H9 (cell line): ENCODE measurements around the gene METTL22. TPM values are rescaled to one million over a fixed set of nuclear protein-coding genes. Genes with fewer than 3 reads are reported as not detected.

Experiments used
- DNase-seq: peaks from one replicate; pipeline ENCODE4 v3.0.0-alpha.2; 2017
- H2AFZ ChIP-seq: one replicate; pipeline ENCODE4 v1.6.1; 2013; ENCODE audit warnings: mild to moderate bottlenecking, low read length, control low read depth, moderate library complexity
- H2AK5ac ChIP-seq: 2 replicates; pipeline ENCODE4 v1.6.1; 2013; ENCODE audit warnings: low read length, control low read depth, mixed read lengths; ENCODE audit not compliant: insufficient read length
- H2BK120ac ChIP-seq: one replicate; pipeline ENCODE4 v1.6.1; 2013; ENCODE audit warnings: low read depth, mild to moderate bottlenecking, low read length, control low read depth, inconsistent platforms; ENCODE audit not compliant: poor library complexity, severe bottlenecking
- H2BK12ac ChIP-seq: 2 replicates; pipeline ENCODE4 v1.6.1; 2013; ENCODE audit warnings: low read length, control low read depth, mixed read lengths, low read depth; ENCODE audit not compliant: insufficient read length
- H2BK15ac ChIP-seq: 2 replicates; pipeline ENCODE4 v1.6.1; 2013; ENCODE audit warnings: low read depth, low read length, control low read depth
- H2BK20ac ChIP-seq: one replicate; pipeline ENCODE4 v1.6.1; 2013; ENCODE audit warnings: low read depth, mild to moderate bottlenecking, low read length, control low read depth, inconsistent platforms; ENCODE audit not compliant: poor library complexity, severe bottlenecking
- H2BK5ac ChIP-seq: 2 replicates; pipeline ENCODE4 v1.6.1; 2013; ENCODE audit warnings: low read length, control low read depth, mixed read lengths; ENCODE audit not compliant: insufficient read length
- H3K14ac ChIP-seq: 2 replicates; pipeline ENCODE4 v1.6.1; 2013; ENCODE audit warnings: low read length, control low read depth; ENCODE audit not compliant: insufficient read depth
- H3K18ac ChIP-seq: 2 replicates; pipeline ENCODE4 v1.6.1; 2013; ENCODE audit warnings: low read depth, mild to moderate bottlenecking, mixed read lengths, low read length, control low read depth; ENCODE audit not compliant: insufficient read length
- H3K23ac ChIP-seq: 2 replicates; pipeline ENCODE4 v1.6.1; 2013; ENCODE audit warnings: low read length, control low read depth, mixed read lengths, low read depth; ENCODE audit not compliant: insufficient read length
- H3K23me2 ChIP-seq: 2 replicates; pipeline ENCODE4 v1.6.1; 2013; ENCODE audit warnings: low read depth, mild to moderate bottlenecking, mixed read lengths, low read length, control low read depth; ENCODE audit not compliant: insufficient read length, poor library complexity, severe bottlenecking
- H3K27ac ChIP-seq: 2 replicates; pipeline ENCODE4 v1.5.1; 2013; ENCODE audit warnings: low read length, control low read depth, mixed read lengths, low read depth; ENCODE audit not compliant: insufficient read length
- H3K27me3 ChIP-seq: 2 replicates; pipeline ENCODE4 v1.6.1; 2013; ENCODE audit warnings: low read length, control low read depth, inconsistent platforms; ENCODE audit not compliant: insufficient read depth
- H3K4ac ChIP-seq: 2 replicates; pipeline ENCODE4 v1.6.1; 2013; ENCODE audit warnings: low read depth, mild to moderate bottlenecking, control low read depth, inconsistent platforms, low read length, moderate library complexity
- H3K4me1 ChIP-seq: 2 replicates; pipeline ENCODE4 v1.6.1; 2013; ENCODE audit warnings: low read length, control low read depth, inconsistent platforms; ENCODE audit not compliant: insufficient read depth
- H3K4me2 ChIP-seq: 2 replicates; pipeline ENCODE4 v1.6.1; 2013; ENCODE audit warnings: low read length, control low read depth, mixed read lengths; ENCODE audit not compliant: insufficient read length, insufficient read depth
- H3K56ac ChIP-seq: 2 replicates; pipeline ENCODE4 v1.6.1; 2013; ENCODE audit warnings: low read depth, mild to moderate bottlenecking, mixed read lengths, low read length, control low read depth; ENCODE audit not compliant: insufficient read length
- H3K79me1 ChIP-seq: 2 replicates; pipeline ENCODE4 v1.6.1; 2013; ENCODE audit warnings: low read depth, mild to moderate bottlenecking, moderate library complexity, low read length, control low read depth, inconsistent platforms; ENCODE audit not compliant: insufficient read depth, poor library complexity, severe bottlenecking
- H3K79me2 ChIP-seq: 2 replicates; pipeline ENCODE4 v1.6.1; 2013; ENCODE audit warnings: low read length, control low read depth, inconsistent platforms; ENCODE audit not compliant: insufficient read depth
- H3K9ac ChIP-seq: 2 replicates; pipeline ENCODE4 v1.6.1; 2013; ENCODE audit warnings: low read length, control low read depth, mixed read lengths; ENCODE audit not compliant: insufficient read length; ENCODE audit errors: extremely low read depth
- H3K9me3 ChIP-seq: one replicate; pipeline ENCODE4 v1.6.1; 2013; ENCODE audit warnings: low read depth, low read length, inconsistent platforms; ENCODE audit not compliant: control insufficient read depth
- H3T11ph ChIP-seq: one replicate; pipeline ENCODE4 v1.6.1; 2013; ENCODE audit warnings: mild to moderate bottlenecking, low read length, control low read depth, inconsistent platforms
- H4K20me1 ChIP-seq: one replicate; pipeline ENCODE4 v1.6.1; 2013; ENCODE audit not compliant: control insufficient read depth, insufficient read length, insufficient read depth
- H4K5ac ChIP-seq: 2 replicates; pipeline ENCODE4 v1.6.1; 2013; ENCODE audit warnings: low read depth, mild to moderate bottlenecking, mixed read lengths, low read length, control low read depth; ENCODE audit not compliant: insufficient read length
- H4K8ac ChIP-seq: replicated peaks from 2 replicates; pipeline ENCODE4 v1.6.1; 2013; ENCODE audit warnings: low read length, control low read depth, mixed read lengths, low read depth; ENCODE audit not compliant: insufficient read length
- H4K91ac ChIP-seq: 2 replicates; pipeline ENCODE4 v1.6.1; 2013; ENCODE audit warnings: low read depth, mild to moderate bottlenecking, moderate library complexity, mixed read lengths, low read length, control low read depth; ENCODE audit not compliant: insufficient read length
- H3K27ac Mint-ChIP-seq, 3 experiments: 2 replicates in 2 of 3; 3 replicates in 1 of 3; pipeline ENCODE4 v1.8.0; 2020 to 2021; ENCODE audit warnings: mixed read lengths in 3 of 3, mild to moderate bottlenecking in 1 of 3, moderate library complexity in 1 of 3
- H3K27me3 Mint-ChIP-seq: 2 replicates; pipeline ENCODE4 v1.8.0; 2021; ENCODE audit warnings: low read depth, mild to moderate bottlenecking, moderate library complexity, mixed read lengths
- H3K36me3 Mint-ChIP-seq, 3 experiments: 2 replicates in 2 of 3; 3 replicates in 1 of 3; pipeline ENCODE4 v1.8.0; 2020 to 2021; ENCODE audit warnings: low read depth in 3 of 3, mixed read lengths in 3 of 3; ENCODE audit not compliant: insufficient read depth in 1 of 3
- H3K4me1 Mint-ChIP-seq, 2 experiments: 2 replicates each; pipeline ENCODE4 v1.8.0; 2020; ENCODE audit warnings: mixed read lengths in 2 of 2
- H3K4me3 Mint-ChIP-seq, 2 experiments: 2 replicates in 1 of 2; 3 replicates in 1 of 2; pipeline ENCODE4 v1.8.0; 2020 to 2021; ENCODE audit warnings: mild to moderate bottlenecking in 2 of 2, mixed read lengths in 2 of 2, moderate library complexity in 1 of 2
- H3K9me3 Mint-ChIP-seq, 2 experiments: 2 replicates in 1 of 2; 3 replicates in 1 of 2; pipeline ENCODE4 v1.8.0; 2020; ENCODE audit warnings: mild to moderate bottlenecking in 2 of 2, mixed read lengths in 2 of 2, moderate library complexity in 1 of 2
- WGBS: extraction: QIAGEN DNeasy Blood & Tissue Kit; methylation state at CpG from one replicate; pipeline ENCODE4 v1.1.7; 2013; ENCODE audit warnings: missing lambda C conversion rate, low lambda C conversion rate, mixed read lengths; ENCODE audit not compliant: insufficient read length; ENCODE audit errors: extremely low coverage; 5-methylcytosine and 5-hydroxymethylcytosine counted together
- total RNA-seq: library from RNA; stranded (reverse); gene quantifications from 2 replicates; pipeline ENCODE4 v1.2.1, GENCODE V29; 2021
- TF ChIP-seq, protein P1 (sequence below): fragments of 200-600 bp; sonication (generic); conservative IDR thresholded peaks from 3 replicates; pipeline ENCODE4 v1.8.0; 2021; ENCODE audit warnings: antibody characterized with exemption, mild to moderate bottlenecking

The METTL22 gene
- total RNA-seq, 1 experiment from 2014 or later: 51.9 TPM

DNA sequence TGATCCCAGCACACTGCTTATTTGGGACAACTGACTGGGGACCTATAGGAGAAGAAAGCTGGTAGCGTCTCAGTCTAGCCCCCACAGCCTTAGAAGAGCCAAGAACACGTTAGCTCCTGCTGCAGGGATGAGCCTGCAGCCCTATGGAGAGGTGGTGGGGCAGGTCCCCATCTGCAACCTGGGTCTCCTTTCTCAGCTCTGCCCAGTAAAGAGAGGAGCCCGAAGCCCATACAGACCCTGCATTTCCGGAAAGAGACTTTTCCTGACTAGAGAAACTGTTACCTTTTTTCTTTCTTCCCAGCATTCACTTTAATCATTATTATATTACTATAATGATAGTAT, 788 bp downstream of the METTL22 start:
- H3K4me1 ChIP-seq: no peaks in the 10 kb centered on the region
- no peak overlapping the region for H2BK5ac ChIP-seq
- H3K4ac ChIP-seq: no peak overlapping the region
- no peak overlapping the region for H2BK120ac ChIP-seq
- H3K27ac ChIP-seq: no peak overlapping the region
- no peak overlapping the region for H2BK20ac ChIP-seq
- TF ChIP-seq, protein P1, sequence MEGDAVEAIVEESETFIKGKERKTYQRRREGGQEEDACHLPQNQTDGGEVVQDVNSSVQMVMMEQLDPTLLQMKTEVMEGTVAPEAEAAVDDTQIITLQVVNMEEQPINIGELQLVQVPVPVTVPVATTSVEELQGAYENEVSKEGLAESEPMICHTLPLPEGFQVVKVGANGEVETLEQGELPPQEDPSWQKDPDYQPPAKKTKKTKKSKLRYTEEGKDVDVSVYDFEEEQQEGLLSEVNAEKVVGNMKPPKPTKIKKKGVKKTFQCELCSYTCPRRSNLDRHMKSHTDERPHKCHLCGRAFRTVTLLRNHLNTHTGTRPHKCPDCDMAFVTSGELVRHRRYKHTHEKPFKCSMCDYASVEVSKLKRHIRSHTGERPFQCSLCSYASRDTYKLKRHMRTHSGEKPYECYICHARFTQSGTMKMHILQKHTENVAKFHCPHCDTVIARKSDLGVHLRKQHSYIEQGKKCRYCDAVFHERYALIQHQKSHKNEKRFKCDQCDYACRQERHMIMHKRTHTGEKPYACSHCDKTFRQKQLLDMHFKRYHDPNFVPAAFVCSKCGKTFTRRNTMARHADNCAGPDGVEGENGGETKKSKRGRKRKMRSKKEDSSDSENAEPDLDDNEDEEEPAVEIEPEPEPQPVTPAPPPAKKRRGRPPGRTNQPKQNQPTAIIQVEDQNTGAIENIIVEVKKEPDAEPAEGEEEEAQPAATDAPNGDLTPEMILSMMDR: no peak
- H4K91ac ChIP-seq: peak overlapping the region; percentile 4
- H2BK15ac ChIP-seq: no peak overlapping the region
- peak overlapping the region; percentile 27 for H3K18ac ChIP-seq
- H3K4me1 Mint-ChIP-seq: peaks cover 5 to 8% of the 10 kb centered on the region in 2 experiments; a peak in 2 of 4 replicates
- no peaks in the 10 kb centered on the region for H3K9me3 ChIP-seq
- no peak overlapping the region for H2BK12ac ChIP-seq
- H3K4me2 ChIP-seq: peak overlapping the region; percentile 94
- no peak overlapping the region for H2AK5ac ChIP-seq
- peak overlapping the region; percentile 8 for H3K56ac ChIP-seq
- peak overlapping the region; percentile 57 to 99 (median 94); a peak in 6 of 7 replicates for H3K27ac Mint-ChIP-seq
- H3K9ac ChIP-seq: peak overlapping the region; percentile 97
- H4K8ac ChIP-seq: no peak overlapping the region
- no CpG with 5 or more reads among the region's 4 CpGs for WGBS
- peak overlapping the region; percentile 94 for H4K5ac ChIP-seq
- no peak overlapping the region for H3K23ac ChIP-seq
- no peak overlapping the region for H2AFZ ChIP-seq
- H3K27me3 ChIP-seq: no peaks in the 10 kb centered on the region
- peaks cover 3% of the 10 kb centered on the region for H3K23me2 ChIP-seq
- no peak overlapping the region for H3T11ph ChIP-seq
- H3K36me3 Mint-ChIP-seq: peaks cover 20 to 33% (median 20%) of the 10 kb centered on the region in 3 experiments; a peak in 6 of 7 replicates
- peak overlapping the region; percentile 89 to 100 for H3K4me3 Mint-ChIP-seq
- DNase-seq: no peak
- H3K79me1 ChIP-seq: no peaks in the 10 kb centered on the region
- peaks cover 8% of the 10 kb centered on the region; the same call in 1 of the 2 replicates for H3K79me2 ChIP-seq
- peak overlapping the region; percentile 93; the same call in 1 of the 2 replicates for H3K14ac ChIP-seq
- no peaks in the 10 kb centered on the region for H4K20me1 ChIP-seq
- peaks cover 6% of the 10 kb centered on the region for H3K27me3 Mint-ChIP-seq
- peaks cover 0 to 2% of the 10 kb centered on the region in 2 experiments; a peak in 1 of 5 replicates for H3K9me3 Mint-ChIP-seq
